GM19452 (cell line): Measurements from ENCODE around the gene ZNF782.
"Not testable (repeated sequence)": the region's sequence is repeated elsewhere in the genome, so short reads cannot be mapped to it uniquely, and the experiment has no call there.

Experiments used
- ATAC-seq: cut with Tn5 transposase; IDR thresholded peaks from one replicate; pipeline ENCODE4 v1.9.1; 2021; ENCODE audit not compliant: unreplicated experiment

Gene ZNF782

GRCh38 chr9:96854651-96855273 lies 448 bp upstream of the ZNF782 start:
- no peak for ATAC-seq

DNA sequence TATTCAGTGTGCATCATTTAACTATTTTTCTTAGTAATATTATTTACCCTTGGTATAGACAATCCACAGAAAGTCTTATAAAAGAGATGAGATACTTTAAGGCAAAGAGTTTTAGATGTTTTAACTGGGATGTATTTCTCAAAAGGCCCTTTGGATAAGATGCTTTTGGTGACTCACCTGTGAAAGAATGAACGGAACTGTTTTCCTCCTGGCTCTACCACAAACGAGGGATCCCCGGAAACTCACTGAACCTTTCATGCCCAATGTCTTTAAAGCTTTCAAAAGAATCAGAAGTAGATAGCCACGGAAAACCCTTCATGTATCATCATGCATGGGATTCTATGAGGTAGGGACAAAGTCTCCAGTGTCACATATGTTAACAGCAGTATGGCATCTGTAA lies 1.6 kb downstream of the ZNF782 start:
- no peak for ATAC-seq

DNA sequence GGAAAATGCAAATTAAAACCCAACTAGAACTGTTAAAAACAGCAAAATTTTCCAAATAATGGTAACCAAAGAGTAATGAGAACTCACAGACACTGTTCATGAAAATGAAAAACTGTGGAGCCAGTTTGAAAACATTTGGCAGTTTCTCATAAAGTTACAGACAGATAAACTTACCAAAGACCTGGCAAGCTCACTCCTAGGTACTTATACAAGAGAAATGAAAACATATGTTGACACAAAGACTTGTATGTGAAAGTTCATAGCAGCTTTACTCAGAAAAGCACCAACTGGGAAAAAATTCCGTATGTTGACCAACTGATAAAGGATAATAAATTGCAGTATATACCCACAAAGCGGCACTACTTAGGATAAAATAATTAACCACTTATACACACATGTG lies 10.3 kb downstream of the ZNF782 start:
- ATAC-seq, result no peak

GRCh38 chr9:96818533-96818932 lies 35.8 kb downstream of the ZNF782 start:
- no peak for ATAC-seq

- no peak for ATAC-seq
Measured at GRCh38 chr9:96817973-96818372, 36.3 kb downstream of the ZNF782 start.

GRCh38 chr9:96813607-96814006 lies 40.7 kb downstream of the ZNF782 start:
- ATAC-seq, result no peak

DNA sequence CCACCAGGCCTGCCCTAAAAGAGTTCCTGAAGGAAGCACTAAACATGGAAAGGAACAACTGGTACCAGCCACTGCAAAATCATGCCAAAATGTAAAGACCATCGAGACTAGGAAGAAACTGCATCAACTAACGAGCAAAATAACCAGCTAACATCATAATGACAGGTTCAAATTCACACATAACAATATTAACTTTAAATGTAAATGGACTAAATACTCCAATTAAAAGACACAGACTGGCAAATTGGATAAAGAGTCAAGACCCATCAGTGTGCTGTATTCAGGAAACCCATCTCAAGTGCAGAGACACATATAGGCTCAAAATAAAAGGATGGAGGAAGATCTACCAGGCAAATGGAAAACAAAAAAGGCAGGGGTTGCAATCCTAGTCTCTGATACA lies 55.4 kb downstream of the ZNF782 start:
- ATAC-seq, result not testable (repeated sequence)

DNA sequence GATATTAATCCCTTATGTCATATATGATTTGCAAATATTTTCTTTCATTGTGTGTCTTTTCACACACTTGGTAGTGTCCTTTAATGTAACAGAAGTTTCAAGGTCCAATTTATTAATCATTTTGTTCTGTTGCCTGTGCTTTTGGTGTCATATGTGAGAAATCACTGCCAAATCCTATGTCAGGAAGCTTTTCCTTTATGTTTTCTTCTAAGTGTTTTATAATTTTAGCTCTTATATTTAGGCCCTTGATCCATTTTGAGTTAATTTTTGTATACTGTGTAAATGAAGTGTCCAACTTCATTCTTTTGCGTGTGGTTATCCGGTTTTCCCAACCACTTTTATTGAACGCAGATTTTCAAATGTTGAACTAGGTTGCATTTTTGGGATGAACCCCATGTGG lies 70.3 kb downstream of the ZNF782 start:
- no peak for ATAC-seq

- no peak for ATAC-seq
Measured at GRCh38 chr9:96782235-96782634, 72.1 kb downstream of the ZNF782 start.

- no peak for ATAC-seq
Measured at GRCh38 chr9:96781552-96781951, 72.8 kb downstream of the ZNF782 start.

GRCh38 chr9:96779089-96779488 lies 75.2 kb downstream of the ZNF782 start:
- ATAC-seq, result no peak

DNA sequence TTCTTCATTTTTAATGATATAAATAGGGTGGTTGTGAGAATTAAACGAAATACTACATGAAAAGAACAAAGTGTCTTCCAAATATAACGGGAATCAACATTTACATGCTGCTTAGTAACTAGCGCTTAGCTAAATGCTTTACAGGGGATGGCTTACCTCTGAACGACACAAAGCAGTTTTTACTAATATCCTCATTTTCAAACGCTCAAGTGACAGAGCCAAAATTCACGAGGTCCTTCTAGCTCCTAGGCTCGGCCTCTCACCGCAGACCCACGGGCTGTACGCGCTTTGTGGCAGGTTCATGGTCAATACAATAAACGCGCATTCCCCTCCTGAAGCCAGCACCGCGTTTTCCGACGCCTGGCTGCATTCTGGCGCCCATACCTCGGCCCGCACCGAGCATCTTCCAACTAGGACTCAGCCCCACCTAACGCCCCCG lies 76.9 kb downstream of the ZNF782 start:
- ATAC-seq, result no peak

DNA sequence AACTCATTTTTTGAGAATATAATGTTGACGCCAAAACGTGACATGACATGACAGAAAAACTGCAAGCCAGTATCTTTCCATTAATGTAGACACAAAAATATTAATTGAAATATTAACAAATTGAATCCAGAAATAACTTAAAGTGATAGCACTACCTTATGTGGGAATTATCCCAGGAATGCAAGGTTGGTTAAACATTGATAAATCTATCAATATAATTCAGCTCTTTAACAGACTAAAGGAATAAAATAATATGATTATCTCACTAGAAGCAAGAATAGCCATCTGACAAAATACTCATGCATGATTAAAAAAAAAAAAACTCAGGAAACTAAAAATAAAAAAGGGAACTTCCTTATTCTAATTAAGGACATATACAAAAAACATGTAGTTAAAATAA lies 83.2 kb downstream of the ZNF782 start:
- no peak for ATAC-seq

DNA sequence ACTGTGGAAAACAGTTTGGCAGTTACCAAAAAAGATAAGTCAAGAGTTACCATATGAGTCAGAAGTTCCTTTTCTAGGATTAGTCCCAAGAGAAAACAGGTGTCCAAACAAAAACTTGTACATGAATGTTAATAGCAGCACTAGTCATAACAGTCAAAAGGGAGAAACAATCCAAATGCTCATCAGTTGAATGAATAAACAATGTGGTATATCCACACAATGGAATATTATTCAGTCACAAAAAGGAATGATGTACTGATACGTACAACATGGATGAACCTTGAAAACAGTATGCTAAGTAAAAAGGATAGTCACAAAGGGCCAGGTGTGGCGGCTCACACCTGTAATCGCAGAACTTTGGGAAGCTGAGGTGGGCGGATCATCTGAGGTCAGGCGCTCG lies 84.3 kb downstream of the ZNF782 start:
- no peak for ATAC-seq
